A673 (cell line): ENCODE results near the gene GBGT1.

ENCODE experiments used
- CTCF ChIP-seq: fragments of 300-800, 200-600 bp; sonication (generic); conservative IDR thresholded peaks from 2 replicates; pipeline ENCODE4 v1.5.1; 2017; ENCODE audit warnings: low read depth, mild to moderate bottlenecking, antibody characterized with exemption, low read length, moderate library complexity, mixed read lengths
- EZH2 ChIP-seq: fragments of 200-600 bp; sonication (generic); IDR thresholded peaks from 2 replicates; pipeline ENCODE4 v1.6.1; 2017; ENCODE audit warnings: borderline replicate concordance, low read depth, mild to moderate bottlenecking, mixed read lengths, antibody characterized with exemption, low read length; ENCODE audit not compliant: poor library complexity, severe bottlenecking

GRCh38 chr9:133167096-133167730, 3.5 kb upstream of the GBGT1 start:
- no peak for TF ChIP-seq CTCF
- TF ChIP-seq EZH2, result no peak
